GM23338 (cell line): Measurements from ENCODE around the gene JDP2. TPM values are rescaled to one million over a fixed set of nuclear protein-coding genes. Genes with fewer than 3 reads are reported as not detected.

Experiments
- ATAC-seq: fragments of 200-7000 bp; cut with Tn5 transposase; 3 replicates; pipeline ENCODE4 v1.9.1; 2020
- DNase-seq: peaks from one replicate; pipeline ENCODE4 v3.0.0-alpha.2; 2015; ENCODE audit warnings: low spot score
- H2AFZ ChIP-seq: fragments of 200-600 bp; sonication (generic); 2 replicates; pipeline ENCODE4 v1.8.0; 2016; ENCODE audit warnings: antibody characterized with exemption, mild to moderate bottlenecking, moderate library complexity
- H3F3A ChIP-seq: fragments of 200-600 bp; sonication (generic); replicated peaks from 2 replicates; pipeline ENCODE4 v1.8.0; 2017; ENCODE audit warnings: antibody characterized with exemption, mixed run types, low read depth
- H3K27ac ChIP-seq: fragments of 200-600 bp; sonication (generic); 2 replicates; pipeline ENCODE4 v1.6.1; 2016; ENCODE audit warnings: low read depth
- H3K27me3 ChIP-seq: fragments of 200-600 bp; sonication (generic); 2 replicates; pipeline ENCODE4 v1.8.0; 2016; ENCODE audit warnings: mild to moderate bottlenecking, mixed run types, moderate library complexity; ENCODE audit not compliant: insufficient read depth
- H3K36me3 ChIP-seq: fragments of 200-600 bp; sonication (generic); 2 replicates; pipeline ENCODE4 v1.8.0; 2016; ENCODE audit warnings: mild to moderate bottlenecking; ENCODE audit not compliant: insufficient read depth
- H3K4me1 ChIP-seq: fragments of 200-600 bp; sonication (generic); 2 replicates; pipeline ENCODE4 v1.8.0; 2016; ENCODE audit warnings: mild to moderate bottlenecking, moderate library complexity; ENCODE audit not compliant: insufficient read depth
- H3K4me2 ChIP-seq: fragments of 200-600 bp; sonication (generic); 2 replicates; pipeline ENCODE4 v1.7.1; 2017; ENCODE audit warnings: mixed run types
- H3K4me3 ChIP-seq: fragments of 200-600 bp; sonication (generic); 2 replicates; pipeline ENCODE4 v1.6.1; 2016; ENCODE audit warnings: mixed run types
- H3K79me2 ChIP-seq: fragments of 200-600 bp; sonication (generic); replicated peaks from 2 replicates; pipeline ENCODE4 v1.8.0; 2017; ENCODE audit warnings: mild to moderate bottlenecking; ENCODE audit not compliant: insufficient read depth
- H3K9me2 ChIP-seq: fragments of 200-600 bp; sonication (generic); 2 replicates; pipeline ENCODE4 v1.8.0; 2017; ENCODE audit not compliant: insufficient read depth
- H4K20me1 ChIP-seq: fragments of 200-600 bp; sonication (generic); replicated peaks from 2 replicates; pipeline ENCODE4 v1.8.0; 2017; ENCODE audit warnings: mild to moderate bottlenecking; ENCODE audit not compliant: insufficient read depth
- H3K27ac Mint-ChIP-seq: 2 replicates; pipeline ENCODE4 v1.8.0; 2020; ENCODE audit warnings: inconsistent platforms, mild to moderate bottlenecking, moderate library complexity, mixed read lengths
- H3K27me3 Mint-ChIP-seq: 3 replicates; pipeline ENCODE4 v1.8.0; 2022; ENCODE audit warnings: low read depth, mild to moderate bottlenecking, moderate library complexity, mixed read lengths, inconsistent platforms; ENCODE audit not compliant: insufficient read depth, poor library complexity
- H3K36me3 Mint-ChIP-seq: 3 replicates; pipeline ENCODE4 v1.8.0; 2021; ENCODE audit warnings: low read depth, mild to moderate bottlenecking, inconsistent platforms, moderate library complexity, mixed read lengths
- H3K4me1 Mint-ChIP-seq: 3 replicates; pipeline ENCODE4 v1.8.0; 2020; ENCODE audit warnings: mild to moderate bottlenecking, inconsistent platforms, mixed read lengths
- H3K4me3 Mint-ChIP-seq: 3 replicates; pipeline ENCODE4 v1.8.0; 2021; ENCODE audit warnings: moderate library complexity, mild to moderate bottlenecking, inconsistent platforms, mixed read lengths
- H3K9me3 Mint-ChIP-seq: 3 replicates; pipeline ENCODE4 v1.8.0; 2020; ENCODE audit warnings: moderate library complexity, mild to moderate bottlenecking, inconsistent platforms, mixed read lengths
- CREB1 ChIP-seq: fragments of 250-450 bp; sonication (Bioruptor Pico); IDR thresholded peaks from 2 replicates; pipeline ENCODE4 v1.5.0; 2020; ENCODE audit warnings: low read depth, mild to moderate bottlenecking, moderate library complexity
- ETS1 ChIP-seq: IDR thresholded peaks from 2 replicates; pipeline ENCODE4 v1.6.1; 2016; ENCODE audit warnings: antibody characterized with exemption
- EZH2 ChIP-seq: fragments of 200-600 bp; sonication (generic); IDR thresholded peaks from one replicate; pipeline ENCODE4 v1.8.0; 2017; ENCODE audit warnings: antibody characterized with exemption, mild to moderate bottlenecking, low read depth; ENCODE audit not compliant: unreplicated experiment
- EZH2phosphoT487 ChIP-seq: fragments of 200-600 bp; sonication (generic); IDR thresholded peaks from one replicate; pipeline ENCODE4 v1.8.1; 2018; ENCODE audit warnings: antibody characterized with exemption; ENCODE audit not compliant: unreplicated experiment
- JUNB ChIP-seq: IDR thresholded peaks from one replicate; pipeline ENCODE4 v1.6.1; 2016; ENCODE audit warnings: antibody characterized with exemption; ENCODE audit not compliant: unreplicated experiment
- NANOG ChIP-seq: IDR thresholded peaks from 2 replicates; pipeline ENCODE4 v1.6.1; 2016; ENCODE audit warnings: antibody characterized with exemption, borderline replicate concordance
- REST ChIP-seq: IDR thresholded peaks from one replicate; pipeline ENCODE4 v1.6.1; 2018; ENCODE audit warnings: antibody characterized with exemption; ENCODE audit not compliant: unreplicated experiment
- STAT1 ChIP-seq: IDR thresholded peaks from one replicate; pipeline ENCODE4 v1.6.1; 2016; ENCODE audit warnings: antibody characterized with exemption; ENCODE audit not compliant: unreplicated experiment
- ZNF114 ChIP-seq: fragments of 250-450 bp; sonication (Bioruptor Pico); IDR thresholded peaks from 2 replicates; pipeline ENCODE4 v1.5.0; 2020; ENCODE audit warnings: mild to moderate bottlenecking, moderate library complexity
- ZNF331 ChIP-seq: fragments of 250-450 bp; sonication (Bioruptor Pico); IDR thresholded peaks from 2 replicates; pipeline ENCODE4 v1.5.0; 2020; ENCODE audit warnings: low read depth, mild to moderate bottlenecking, moderate library complexity
- polyA plus RNA-seq: library from polyadenylated mRNA; unstranded; fragments of >200 nt; fragmentation: Nextera tagmentation; extraction: Ambion mirVana; gene quantifications from 2 replicates; pipeline ENCODE4 v1.2.1, GENCODE V29; 2016
- total RNA-seq: library from RNA; depleted of rRNA; stranded (reverse); fragments of >200 nt; shearing (Covaris generic); gene quantifications from 2 replicates; pipeline ENCODE4 v1.2.3, GENCODE V29; 2014
- TF ChIP-seq, protein P1 (sequence below), 2 experiments: fragments of 200-600 bp in 1 of 2; sonication (generic) in 1 of 2; conservative IDR thresholded peaks; 2 replicates each; pipeline versions ENCODE4 v1.5.1 to v1.6.1; 2016 to 2017; ENCODE audit warnings: antibody characterized with exemption in 2 of 2, low read depth in 2 of 2, mild to moderate bottlenecking in 2 of 2, moderate library complexity in 1 of 2

JDP2 gene
- total and polyA plus RNA-seq, 2 experiments from 2014 or later, result 12.5 to 38.9 TPM

DNA sequence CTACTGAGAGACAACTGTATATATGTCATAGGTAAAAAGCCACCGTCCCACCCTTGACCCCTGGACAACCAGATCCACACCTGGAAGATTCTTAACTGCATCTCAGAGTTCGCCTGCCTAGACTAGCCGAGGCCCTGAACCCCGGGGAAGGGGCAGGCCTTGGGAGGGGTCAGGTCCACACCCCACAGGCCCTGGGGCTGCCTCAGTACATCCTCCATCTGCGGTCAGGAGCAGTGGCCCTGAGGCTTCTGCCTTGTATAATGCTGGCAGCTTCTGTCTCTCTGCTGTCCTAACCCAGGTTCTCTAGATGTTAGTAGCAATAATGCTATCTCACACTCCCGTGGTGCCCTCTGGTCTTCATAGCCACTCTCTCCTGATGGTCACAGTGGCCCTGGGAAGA is 36.8 kb downstream of the JDP2 start:
- no peak for ATAC-seq
- Histone ChIP-seq H4K20me1 (peaks cover 6% of the 10 kb centered on the region; the same call in 1 of the 2 replicates), H3K36me3 (no peaks in the 10 kb centered on the region; the same call in 1 of the 2 replicates), H3F3A (no peaks in the 10 kb centered on the region), H3K4me3 (no peak overlapping the region), H2AFZ (no peak overlapping the region), H3K4me2 (no peak overlapping the region), H3K9me2 (no peaks in the 10 kb centered on the region), H3K4me1 (peaks cover 6% of the 10 kb centered on the region; the same call in 1 of the 2 replicates), H3K27me3 (no peaks in the 10 kb centered on the region), H3K79me2 (peaks cover 2% of the 10 kb centered on the region), H3K27ac (no peak overlapping the region)
- DNase-seq, result no peak
- Mint-ChIP-seq H3K27me3 (peaks cover 7% of the 10 kb centered on the region), H3K4me1 (peaks cover 11% of the 10 kb centered on the region), H3K4me3 (no peak overlapping the region), H3K27ac (no peak overlapping the region), H3K9me3 (no peaks in the 10 kb centered on the region), H3K36me3 (peaks cover 41% of the 10 kb centered on the region)
- TF ChIP-seq EZH2phosphoT487, result no peak
- no peak for TF ChIP-seq REST

- Histone ChIP-seq H4K20me1 (peaks cover 6% of the 10 kb centered on the region; the same call in 1 of the 2 replicates), H3F3A (no peaks in the 10 kb centered on the region), H3K36me3 (no peaks in the 10 kb centered on the region), H3K27ac (no peak overlapping the region), H2AFZ (no peak overlapping the region), H3K4me2 (no peak overlapping the region), H3K79me2 (no peaks in the 10 kb centered on the region), H3K27me3 (no peaks in the 10 kb centered on the region), H3K9me2 (no peaks in the 10 kb centered on the region), H3K4me1 (no peaks in the 10 kb centered on the region), H3K4me3 (no peak overlapping the region)
- Mint-ChIP-seq H3K36me3 (peaks cover 43% of the 10 kb centered on the region), H3K27ac (no peak overlapping the region), H3K4me1 (peaks cover 4% of the 10 kb centered on the region; the same call in 1 of the 3 replicates), H3K9me3 (no peaks in the 10 kb centered on the region), H3K27me3 (peaks cover 2% of the 10 kb centered on the region), H3K4me3 (no peak overlapping the region)
- ATAC-seq (no peak), DNase-seq (no peak)
- TF ChIP-seq, protein P1, sequence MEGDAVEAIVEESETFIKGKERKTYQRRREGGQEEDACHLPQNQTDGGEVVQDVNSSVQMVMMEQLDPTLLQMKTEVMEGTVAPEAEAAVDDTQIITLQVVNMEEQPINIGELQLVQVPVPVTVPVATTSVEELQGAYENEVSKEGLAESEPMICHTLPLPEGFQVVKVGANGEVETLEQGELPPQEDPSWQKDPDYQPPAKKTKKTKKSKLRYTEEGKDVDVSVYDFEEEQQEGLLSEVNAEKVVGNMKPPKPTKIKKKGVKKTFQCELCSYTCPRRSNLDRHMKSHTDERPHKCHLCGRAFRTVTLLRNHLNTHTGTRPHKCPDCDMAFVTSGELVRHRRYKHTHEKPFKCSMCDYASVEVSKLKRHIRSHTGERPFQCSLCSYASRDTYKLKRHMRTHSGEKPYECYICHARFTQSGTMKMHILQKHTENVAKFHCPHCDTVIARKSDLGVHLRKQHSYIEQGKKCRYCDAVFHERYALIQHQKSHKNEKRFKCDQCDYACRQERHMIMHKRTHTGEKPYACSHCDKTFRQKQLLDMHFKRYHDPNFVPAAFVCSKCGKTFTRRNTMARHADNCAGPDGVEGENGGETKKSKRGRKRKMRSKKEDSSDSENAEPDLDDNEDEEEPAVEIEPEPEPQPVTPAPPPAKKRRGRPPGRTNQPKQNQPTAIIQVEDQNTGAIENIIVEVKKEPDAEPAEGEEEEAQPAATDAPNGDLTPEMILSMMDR (conservative IDR thresholded peaks at IDR 0.05; ENCODE audit: low read depth in 2 of 2), result no peak
- TF ChIP-seq STAT1 (no peak), JUNB (no peak), EZH2phosphoT487 (no peak), ZNF331 (CRISPR knock-in tag) (no peak), ZNF114 (no peak), CREB1 (no peak), REST (no peak), ETS1 (no peak), EZH2 (no peak), NANOG (no peak)
These were observed 39.9 kb downstream of the JDP2 start for GRCh38 chr14:75467763-75468162.
